ENCODE measurements around the gene SLC25A6.
"Not testable (repeated sequence)": the region's sequence is repeated elsewhere in the genome, so short reads cannot be mapped to it uniquely, and the experiment has no call there.

Gene SLC25A6

GRCh38 chrX:1391707-1392375 lies at the start of gene SLC25A6:
SLC25A6 (minus strand) TSS chrX:1392113; CDS start chrX:1392009, 104 bp downstream.
- DNase-seq, result no peak

GRCh38 chrX:1440506-1440905 lies 48.6 kb upstream of the SLC25A6 start:
- no peak for DNase-seq

GRCh38 chrX:1435241-1435895 lies 43.5 kb upstream of the SLC25A6 start:
- no peak for DNase-seq

- no peak for DNase-seq
Measured at GRCh38 chrX:1434871-1435240, 42.9 kb upstream of the SLC25A6 start.

- DNase-seq, result no peak
Measured at GRCh38 chrX:1433646-1434357, 41.9 kb upstream of the SLC25A6 start.

GRCh38 chrX:1430451-1430850 lies 38.5 kb upstream of the SLC25A6 start:
- DNase-seq, result no peak

GRCh38 chrX:1427756-1428155 lies 35.8 kb upstream of the SLC25A6 start:
- no peak for DNase-seq

- not testable (repeated sequence) for DNase-seq
Measured at GRCh38 chrX:1426321-1426720, 34.4 kb upstream of the SLC25A6 start.

- DNase-seq, result no peak
Measured at GRCh38 chrX:1425381-1425780, 33.5 kb upstream of the SLC25A6 start.

GRCh38 chrX:1424147-1424851 lies 32.4 kb upstream of the SLC25A6 start:
- DNase-seq, result no peak

- no peak for DNase-seq
Measured at GRCh38 chrX:1423215-1423614, 31.3 kb upstream of the SLC25A6 start.

GRCh38 chrX:1422135-1422465 lies 30.2 kb upstream of the SLC25A6 start:
- no peak for DNase-seq

- DNase-seq, result no peak
Measured at GRCh38 chrX:1421433-1422134, 29.7 kb upstream of the SLC25A6 start.

- DNase-seq, result no peak
Measured at GRCh38 chrX:1420371-1420770, 28.5 kb upstream of the SLC25A6 start.

- no peak for DNase-seq
Measured at GRCh38 chrX:1419545-1420355, 27.8 kb upstream of the SLC25A6 start.

GRCh38 chrX:1418901-1419544 lies 27.1 kb upstream of the SLC25A6 start:
- DNase-seq, result no peak

- no peak for DNase-seq
Measured at GRCh38 chrX:1417921-1418771, 26.2 kb upstream of the SLC25A6 start.

- no peak for DNase-seq
Measured at GRCh38 chrX:1416965-1417760, 25.2 kb upstream of the SLC25A6 start.

GRCh38 chrX:1416327-1416784 lies 24.4 kb upstream of the SLC25A6 start:
- no peak for DNase-seq
